Ovary (tissue), 9 donors: ENCODE data around the gene AGR3. TPM values are rescaled to one million over a fixed set of nuclear protein-coding genes. Genes with fewer than 3 reads are reported as not detected.

ENCODE experiments used
- DNase-seq, 5 donors: peaks; one replicate each; pipeline ENCODE4 v3.0.0-alpha.2; 2019 to 2020
- H3K27ac ChIP-seq, 2 donors: fragments of 200-600 bp; one replicate each; pipeline versions ENCODE4 v1.5.1 to v1.8.0; 2019 to 2022
- H3K27me3 ChIP-seq: fragments of 200-600 bp; one replicate; pipeline ENCODE4 v1.8.0; 2022
- H3K36me3 ChIP-seq: fragments of 200-600 bp; sonication (generic); one replicate; pipeline ENCODE4 v1.5.1; 2019
- H3K4me1 ChIP-seq: one replicate; pipeline ENCODE4 v1.8.1; 2013; ENCODE audit warnings: mild to moderate bottlenecking, moderate library complexity; ENCODE audit not compliant: insufficient read depth
- H3K4me3 ChIP-seq: fragments of 200-600 bp; sonication (generic); one replicate; pipeline ENCODE4 v1.5.1; 2017
- H3K9me3 ChIP-seq, 2 donors: fragments of 200-600 bp in 1 of 2; sonication (generic) in 1 of 2; one replicate each; pipeline versions ENCODE4 v1.5.1 to v1.8.1; 2013 to 2019; ENCODE audit warnings: mild to moderate bottlenecking in 1 of 2, moderate library complexity in 1 of 2
- EP300 ChIP-seq: sonication (generic); formaldehyde crosslinking; IDR thresholded peaks from one replicate; pipeline ENCODE4 v1.6.1; 2017; ENCODE audit warnings: antibody characterized with exemption
- POLR2A ChIP-seq: fragments of 450-650 bp; IDR thresholded peaks from one replicate; pipeline ENCODE4 v1.6.1; 2017; ENCODE audit warnings: antibody characterized with exemption, mild to moderate bottlenecking, moderate library complexity
- WGBS, 3 donors: extraction: QIAGEN DNeasy Blood & Tissue Kit in 1 of 3; methylation state at CpG; one replicate each; pipeline versions ENCODE4 v1.1.5 to v1.1.7; 2013 to 2017; 5-methylcytosine and 5-hydroxymethylcytosine counted together
- intact Hi-C, 4 donors: fragments of 100-400 bp; cut with DNase I; formaldehyde crosslinking; loops; one replicate each; pipeline versions ENCODE4 v1.11.0 to v1.15.1; 2022 to 2023
- polyA plus RNA-seq, 2 donors: library from polyadenylated mRNA; stranded (reverse); fragments of 200-250 nt in 1 of 2; fragments of 350-450 nt in 1 of 2; fragmentation: Illumina TruSeq in 1 of 2; extraction: RNeasy Lipid Tissue Mini Kit (QIAGEN cat#74804) in 1 of 2; gene quantifications; one replicate each; pipeline ENCODE4 v1.2.3, GENCODE V29; 2013 to 2014
- total RNA-seq, 7 donors: library from RNA; depleted of rRNA in 2 of 7; stranded (reverse); fragments of >200 nt in 2 of 7; fragmentation: NEBNext Ultra II Directional in 3 of 7; extraction: Animal tissue kit (Norgen Biotek cat#: 25700) in 3 of 7; gene quantifications; one replicate each; pipeline versions ENCODE4 v1.1.0 to v1.2.4, GENCODE V29; 2016 to 2023
- TF ChIP-seq, protein P1 (sequence below), 3 donors: fragments of 450-650 bp in 2 of 3; fragments of 200-600 bp in 1 of 3; IDR thresholded peaks; one replicate each; pipeline versions ENCODE4 v1.5.1 to v1.8.0; 2016 to 2022; ENCODE audit warnings: antibody characterized with exemption in 3 of 3, mild to moderate bottlenecking in 1 of 3
- donor health status: DM: no; HTN: no; CAD: no; lungs with moderate emphysema.
- donor health status: DM: no; HTN: no; CAD: no.
- donor health status: Bipolar disorder and iron deficiency.
- donor health status: DM: yes; HTN: yes; CAD: no.
- donor health status: DM: no; HTN: no; CAD: no.
- donor health status: DM: yes; HTN: yes; CAD: no.

Gene AGR3
- total and polyA plus RNA-seq, 9 donors, result 0.12 to 57.2 (median 2.3) TPM; not detected in 3

DNA sequence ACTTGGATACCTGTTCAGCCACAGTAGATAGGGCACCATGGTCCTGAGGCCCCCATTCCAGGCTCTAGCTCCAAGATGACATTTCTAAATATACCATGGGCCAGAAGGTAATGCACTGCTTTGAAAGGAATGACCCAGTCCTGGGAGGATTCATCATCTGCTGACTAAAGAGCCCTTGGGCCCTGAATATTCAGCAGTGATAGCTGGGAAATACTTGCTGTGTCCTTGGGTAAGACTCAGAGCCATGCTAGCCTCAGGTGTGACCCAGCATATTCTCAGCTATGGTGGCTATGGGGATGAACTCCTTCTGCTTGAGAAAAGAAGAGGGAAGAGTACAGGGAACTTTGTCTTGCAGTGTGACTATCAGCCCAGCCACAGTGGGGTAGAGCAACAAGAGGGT is 55.7 kb downstream of the AGR3 start:
- Histone ChIP-seq H3K9me3 (no peaks in the 10 kb centered on the region), H3K27ac (no peak overlapping the region), H3K27me3 (no peaks in the 10 kb centered on the region), H3K4me1 (no peaks in the 10 kb centered on the region), H3K36me3 (no peaks in the 10 kb centered on the region), H3K4me3 (no peak overlapping the region)
- no peak for DNase-seq
- intact Hi-C loops, result no loop called here
- no peak for TF ChIP-seq EP300
- TF ChIP-seq, protein P1, sequence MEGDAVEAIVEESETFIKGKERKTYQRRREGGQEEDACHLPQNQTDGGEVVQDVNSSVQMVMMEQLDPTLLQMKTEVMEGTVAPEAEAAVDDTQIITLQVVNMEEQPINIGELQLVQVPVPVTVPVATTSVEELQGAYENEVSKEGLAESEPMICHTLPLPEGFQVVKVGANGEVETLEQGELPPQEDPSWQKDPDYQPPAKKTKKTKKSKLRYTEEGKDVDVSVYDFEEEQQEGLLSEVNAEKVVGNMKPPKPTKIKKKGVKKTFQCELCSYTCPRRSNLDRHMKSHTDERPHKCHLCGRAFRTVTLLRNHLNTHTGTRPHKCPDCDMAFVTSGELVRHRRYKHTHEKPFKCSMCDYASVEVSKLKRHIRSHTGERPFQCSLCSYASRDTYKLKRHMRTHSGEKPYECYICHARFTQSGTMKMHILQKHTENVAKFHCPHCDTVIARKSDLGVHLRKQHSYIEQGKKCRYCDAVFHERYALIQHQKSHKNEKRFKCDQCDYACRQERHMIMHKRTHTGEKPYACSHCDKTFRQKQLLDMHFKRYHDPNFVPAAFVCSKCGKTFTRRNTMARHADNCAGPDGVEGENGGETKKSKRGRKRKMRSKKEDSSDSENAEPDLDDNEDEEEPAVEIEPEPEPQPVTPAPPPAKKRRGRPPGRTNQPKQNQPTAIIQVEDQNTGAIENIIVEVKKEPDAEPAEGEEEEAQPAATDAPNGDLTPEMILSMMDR (IDR thresholded peaks at IDR 0.05), result no peak
- TF ChIP-seq POLR2A, result no peak

DNA sequence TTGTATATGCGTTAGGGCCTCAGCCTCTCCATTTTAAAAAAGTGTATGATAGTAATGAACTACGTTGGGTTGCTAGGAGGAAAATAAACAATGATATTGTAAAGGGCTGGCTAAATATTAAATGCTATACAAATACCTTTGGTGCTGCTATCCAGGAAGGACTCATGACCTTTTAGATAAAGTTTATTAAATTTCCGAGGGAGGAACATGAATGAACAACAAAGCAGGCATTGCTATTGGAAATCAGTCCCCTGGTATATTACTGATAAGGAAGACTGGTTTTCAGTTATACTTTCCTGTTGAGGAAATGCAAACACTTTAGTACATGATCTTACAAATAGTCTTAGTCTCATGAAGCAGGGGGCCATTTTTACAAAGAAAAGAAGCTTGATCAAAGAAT is 59.8 kb downstream of the AGR3 start:
- no peak overlapping the region for H3K27ac ChIP-seq
- H3K4me3 ChIP-seq, result no peak overlapping the region
- TF ChIP-seq POLR2A (no peak), EP300 (no peak)
- TF ChIP-seq, protein P1 (IDR thresholded peaks at IDR 0.05), result no peak
- H3K27me3 ChIP-seq, result no peaks in the 10 kb centered on the region
- 42 to 56% (median 50%) methylated on average over 3 of the region's 3 CpGs for WGBS, 3 donors
- no peaks in the 10 kb centered on the region for H3K4me1 ChIP-seq
- intact Hi-C loops, result no loop called here
- H3K36me3 ChIP-seq, result no peaks in the 10 kb centered on the region
- H3K9me3 ChIP-seq, result no peaks in the 10 kb centered on the region
- DNase-seq, result no peak

DNA sequence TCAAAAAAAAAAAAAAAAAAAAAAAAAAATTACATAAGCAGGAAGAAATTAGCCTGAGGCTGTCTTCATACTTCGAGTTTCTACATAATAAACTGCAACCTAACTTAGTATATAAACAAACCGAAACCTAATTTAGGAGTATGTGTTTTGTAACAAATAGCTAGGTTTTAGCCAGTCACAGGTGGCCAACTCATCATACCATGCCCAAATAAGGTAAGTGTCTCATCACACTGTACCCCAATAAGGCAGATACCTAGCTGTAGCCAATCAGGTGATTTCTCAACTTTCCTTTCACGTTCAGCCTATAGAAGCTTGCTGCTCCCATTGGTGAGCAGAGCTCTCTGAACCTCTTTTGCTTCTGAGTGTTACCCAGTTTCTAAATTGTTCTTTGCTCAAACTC is 63.1 kb downstream of the AGR3 start:
- Histone ChIP-seq H3K36me3 (no peaks in the 10 kb centered on the region), H3K27me3 (no peaks in the 10 kb centered on the region), H3K4me3 (no peak overlapping the region), H3K27ac (no peak overlapping the region), H3K9me3 (no peaks in the 10 kb centered on the region), H3K4me1 (no peaks in the 10 kb centered on the region)
- WGBS, 3 donors, result 83 to 87% (median 83%) methylated on average over 3 of the region's 3 CpGs
- TF ChIP-seq POLR2A (no peak), EP300 (no peak)
- TF ChIP-seq, protein P1 (IDR thresholded peaks at IDR 0.05), result no peak
- intact Hi-C loops, result no loop called here
- no peak for DNase-seq

DNA sequence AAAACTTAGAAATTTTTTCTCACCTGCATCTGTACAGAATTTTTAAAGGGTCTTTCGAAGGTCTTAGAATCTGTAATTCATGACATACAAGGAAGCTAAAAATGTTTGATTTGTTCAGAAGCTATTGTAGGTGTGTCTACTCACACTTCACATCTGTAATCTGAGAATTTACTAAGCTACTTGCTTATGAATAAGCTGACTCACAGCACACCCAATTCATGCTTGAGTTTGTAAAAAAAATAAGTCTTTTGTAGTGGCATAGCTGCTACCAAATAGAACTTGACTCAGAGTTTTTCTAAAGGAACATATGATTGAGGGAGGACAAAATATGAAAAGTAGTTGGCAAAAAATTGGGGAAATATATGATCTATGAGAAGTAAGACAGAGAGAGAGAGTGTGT is 64.2 kb downstream of the AGR3 start:
- no peak for DNase-seq
- no peaks in the 10 kb centered on the region for H3K4me1 ChIP-seq
- no peaks in the 10 kb centered on the region for H3K9me3 ChIP-seq
- TF ChIP-seq, protein P1 (IDR thresholded peaks at IDR 0.05), result no peak
- no peak for TF ChIP-seq POLR2A
- no peak for TF ChIP-seq EP300
- intact Hi-C loops, result no loop called here
- no peaks in the 10 kb centered on the region for H3K27me3 ChIP-seq
- no peak overlapping the region for H3K4me3 ChIP-seq
- H3K27ac ChIP-seq, result no peak overlapping the region
- H3K36me3 ChIP-seq, result no peaks in the 10 kb centered on the region
- WGBS, 3 donors, result 88 to 95% (median 89%) methylated on average over 1 of the region's 1 CpG

DNA sequence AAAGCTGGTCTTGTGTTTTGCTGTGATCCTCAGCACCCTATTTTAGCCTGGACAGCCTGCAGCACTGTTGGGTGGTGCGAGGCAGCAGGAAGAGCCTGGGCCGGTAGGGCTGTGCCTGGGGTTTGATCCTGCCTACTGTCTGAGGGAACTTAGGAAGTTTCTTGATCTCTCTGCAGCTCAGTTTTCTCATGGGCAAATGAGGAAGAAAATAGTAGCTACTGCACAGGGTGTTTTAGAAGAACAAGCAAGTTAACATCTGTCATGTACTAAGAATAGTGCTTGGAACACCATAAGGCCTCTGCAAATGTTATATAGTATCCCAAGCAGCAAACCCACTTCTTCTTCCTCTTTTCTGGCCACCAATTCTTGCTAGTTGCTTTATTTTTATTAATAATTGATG is 65.0 kb downstream of the AGR3 start:
- intact Hi-C loops, result no loop called here
- H3K9me3 ChIP-seq, result no peaks in the 10 kb centered on the region
- no peak for DNase-seq
- no peaks in the 10 kb centered on the region for H3K36me3 ChIP-seq
- H3K4me3 ChIP-seq, result no peak overlapping the region
- H3K27ac ChIP-seq, result no peak overlapping the region
- no peaks in the 10 kb centered on the region for H3K4me1 ChIP-seq
- WGBS, 3 donors, result 80 to 96% (median 92%) methylated on average over 2 of the region's 2 CpGs
- TF ChIP-seq, protein P1 (IDR thresholded peaks at IDR 0.05), result no peak
- TF ChIP-seq EP300 (no peak), POLR2A (no peak)
- H3K27me3 ChIP-seq, result no peaks in the 10 kb centered on the region
